OCI-LY7 (cell line): Measurements from ENCODE around the gene OLFML3. TPM values are rescaled to one million over a fixed set of nuclear protein-coding genes. Genes with fewer than 3 reads are reported as not detected.

ENCODE experiments used
- BruUV-seq: library from RNA; stranded (reverse); fragments of 400-500 nt; replicated peaks from 2 replicates; lab custom pipeline; 2021; lab: Mats Ljungman, UMichigan
- CTCF ChIA-PET: fragments of 300-600 bp; sonication (Branson Sonifier 250); formaldehyde crosslinking; loops from one replicate; lab custom pipeline; 2022; ENCODE audit warnings: antibody characterized with exemption; ENCODE audit not compliant: unreplicated experiment; lab: Charles Lee
- POLR2A ChIA-PET: fragments of 300-600 bp; sonication (Branson Sonifier 250); formaldehyde crosslinking; loops from one replicate; lab custom pipeline; 2022; ENCODE audit warnings: antibody characterized with exemption; lab: Charles Lee
- DNase-seq: peaks from one replicate; pipeline ENCODE4 v3.0.0-alpha.2; 2015; ENCODE audit warnings: low spot score
- H2AFZ ChIP-seq: fragments of 200-600 bp; sonication (generic), shearing (Covaris generic); 2 replicates; pipeline ENCODE4 v1.6.1; 2014; ENCODE audit warnings: mild to moderate bottlenecking, antibody characterized with exemption, low read length, moderate library complexity
- H3K27ac ChIP-seq: fragments of 200-600 bp; sonication (generic); 2 replicates; pipeline ENCODE4 v1.5.1; 2014; ENCODE audit warnings: mixed run types, low read depth, mild to moderate bottlenecking, moderate library complexity, low read length, inconsistent platforms; ENCODE audit not compliant: poor library complexity, severe bottlenecking
- H3K36me3 ChIP-seq: fragments of 200-600 bp; sonication (generic); 2 replicates; pipeline ENCODE4 v1.6.1; 2014; ENCODE audit warnings: mild to moderate bottlenecking, antibody characterized with exemption, low read length, moderate library complexity, mixed read lengths; ENCODE audit not compliant: insufficient read depth
- H3K4me1 ChIP-seq: fragments of 200-600 bp; sonication (generic); 2 replicates; pipeline ENCODE4 v1.5.1; 2014; ENCODE audit warnings: mild to moderate bottlenecking, low read length; ENCODE audit not compliant: insufficient read depth, poor library complexity, severe bottlenecking
- H3K4me2 ChIP-seq: fragments of 200-600 bp; sonication (generic); 2 replicates; pipeline ENCODE4 v1.6.1; 2014; ENCODE audit warnings: mild to moderate bottlenecking, low read length
- H3K4me3 ChIP-seq: fragments of 200-600 bp; sonication (generic); 2 replicates; pipeline ENCODE4 v1.5.1; 2014; ENCODE audit warnings: mild to moderate bottlenecking, low read depth, low read length; ENCODE audit not compliant: poor library complexity, severe bottlenecking
- H3K79me2 ChIP-seq: fragments of 200-600 bp; sonication (generic); 2 replicates; pipeline ENCODE4 v1.6.1; 2016; ENCODE audit warnings: low read depth, mild to moderate bottlenecking, low read length, moderate library complexity, mixed read lengths; ENCODE audit not compliant: insufficient read depth
- H3K9me2 ChIP-seq: fragments of 200-600 bp; sonication (generic); 2 replicates; pipeline ENCODE4 v1.6.1; 2016; ENCODE audit warnings: mild to moderate bottlenecking, low read length, mixed read lengths; ENCODE audit not compliant: insufficient read depth
- H3K9me3 ChIP-seq: fragments of 200-600 bp; sonication (generic); 2 replicates; pipeline ENCODE4 v1.6.1; 2014; ENCODE audit warnings: mild to moderate bottlenecking, mixed run types, low read length, mixed read lengths
- H4K20me1 ChIP-seq: fragments of 200-600 bp; sonication (generic); 2 replicates; pipeline ENCODE4 v1.6.1; 2014; ENCODE audit warnings: mild to moderate bottlenecking, antibody characterized with exemption, low read length, moderate library complexity, mixed read lengths; ENCODE audit not compliant: insufficient read depth
- CTCF ChIP-seq: fragments of 200-600 bp; sonication (generic); conservative IDR thresholded peaks from 2 replicates; pipeline ENCODE4 v1.5.1; 2014; ENCODE audit warnings: mild to moderate bottlenecking, antibody characterized with exemption, low read length, moderate library complexity, mixed read lengths
- EZH2phosphoT487 ChIP-seq: fragments of 200-600 bp; sonication (generic); IDR thresholded peaks from 2 replicates; pipeline ENCODE4 v1.6.1; 2018; ENCODE audit warnings: low read depth, borderline replicate concordance, mild to moderate bottlenecking, mixed run types, antibody characterized with exemption, low read length, moderate library complexity, mixed read lengths
- intact Hi-C: fragments of 100-400 bp; cut with micrococcal nuclease; formaldehyde crosslinking; loops from one replicate; pipeline ENCODE4 v1.10.0; 2022; ENCODE audit not compliant: unreplicated experiment
- total RNA-seq, 2 experiments: library from RNA; depleted of rRNA in 1 of 2; stranded (reverse); fragments of >200 nt in 1 of 2; shearing (Covaris generic) in 1 of 2; gene quantifications; 2 replicates each; pipeline ENCODE4 v1.2.3, GENCODE V29; 2014 to 2022

The OLFML3 gene
- total RNA-seq, 2 experiments from 2014 or later: 0.34 to 0.44 TPM

- H3K27ac ChIP-seq: no peak overlapping the region
- ChIA-PET POLR2A (no interaction called here), CTCF (no interaction called here)
- no peaks in the 10 kb centered on the region for H3K36me3 ChIP-seq
- no peak overlapping the region for H3K4me2 ChIP-seq
- H4K20me1 ChIP-seq: no peaks in the 10 kb centered on the region
- TF ChIP-seq CTCF (no peak), EZH2phosphoT487 (no peak)
- no peaks in the 10 kb centered on the region for H3K9me2 ChIP-seq
- no peaks in the 10 kb centered on the region for H3K4me1 ChIP-seq
- no peak for DNase-seq
- intact Hi-C loops: no loop called here
- no peak overlapping the region for H2AFZ ChIP-seq
- peaks cover 14% of the 10 kb centered on the region; the same call in 1 of the 2 replicates for H3K9me3 ChIP-seq
- BruUV-seq: no TSS peak
- no peak overlapping the region for H3K4me3 ChIP-seq
- no peaks in the 10 kb centered on the region for H3K79me2 ChIP-seq
Observed at GRCh38 chr1:113999799-114000198, 20.5 kb downstream of the OLFML3 start.

DNA sequence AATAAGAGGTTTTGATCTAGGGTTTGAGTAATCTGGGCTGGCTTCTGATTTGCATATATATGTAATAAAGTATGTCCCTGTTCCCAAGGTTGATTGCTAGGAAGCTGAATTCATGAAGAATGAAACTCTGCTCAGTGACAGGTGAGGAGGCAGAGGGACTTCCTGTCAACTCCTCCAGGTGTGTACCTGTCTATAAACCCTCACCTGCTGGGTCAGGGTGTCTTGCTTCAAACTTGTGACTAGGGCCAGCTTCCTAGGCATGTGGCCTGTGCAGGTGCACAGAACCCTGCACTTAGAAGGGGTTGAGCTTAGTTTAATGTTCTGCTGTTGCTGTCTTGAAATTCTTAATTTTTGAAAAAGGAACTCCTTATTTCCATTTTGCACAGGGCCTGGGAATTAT lies 21.1 kb downstream of the OLFML3 start:
- Histone ChIP-seq H3K9me2 (no peaks in the 10 kb centered on the region), H3K36me3 (no peaks in the 10 kb centered on the region), H3K79me2 (no peaks in the 10 kb centered on the region), H3K9me3 (peaks cover 11% of the 10 kb centered on the region; the same call in 1 of the 2 replicates), H3K4me2 (no peak overlapping the region), H3K27ac (no peak overlapping the region), H2AFZ (no peak overlapping the region), H3K4me1 (no peaks in the 10 kb centered on the region), H4K20me1 (no peaks in the 10 kb centered on the region), H3K4me3 (no peak overlapping the region)
- CTCF ChIA-PET: no interaction called here
- intact Hi-C loops: no loop called here
- no peak for DNase-seq
- TF ChIP-seq CTCF (no peak), EZH2phosphoT487 (no peak)
- POLR2A ChIA-PET: no interaction called here
- BruUV-seq: no TSS peak

DNA sequence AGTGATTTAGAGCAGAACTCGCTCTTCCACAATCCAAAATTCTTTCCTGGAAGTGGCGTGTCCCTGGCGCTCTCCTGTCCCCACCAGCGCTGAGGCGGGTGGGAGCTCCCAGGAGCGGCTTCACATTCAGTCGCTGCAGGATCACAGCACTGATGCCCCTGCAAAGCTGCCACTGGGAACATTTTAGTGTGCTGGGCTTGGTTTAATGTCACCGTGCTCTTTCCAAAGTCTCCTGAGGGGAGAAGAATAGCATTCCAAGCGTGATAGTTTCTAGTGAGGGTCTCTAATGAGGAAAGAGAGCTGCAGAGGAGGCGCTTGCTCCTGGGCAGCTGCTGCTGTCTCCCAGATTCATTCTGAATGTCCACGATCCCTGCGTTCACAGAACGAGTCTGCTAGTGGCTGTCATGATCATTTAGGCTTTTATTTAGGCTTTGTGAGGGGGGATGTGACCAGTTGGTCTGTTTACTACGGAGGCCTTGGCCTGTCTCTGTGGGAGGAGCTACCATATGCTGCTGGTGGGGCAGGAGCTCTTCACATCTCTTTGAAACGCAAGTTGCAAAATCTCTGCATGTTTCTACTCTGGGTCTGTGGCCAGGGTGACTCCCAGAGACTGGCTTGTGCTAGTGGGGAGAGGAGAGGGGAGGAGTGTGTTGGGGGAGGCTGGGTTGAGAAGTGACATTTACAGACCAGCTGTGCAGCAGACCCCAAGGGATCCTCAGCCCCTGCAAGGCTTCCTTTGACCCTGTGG lies 23.4 kb downstream of the OLFML3 start:
- BruUV-seq: no TSS peak
- POLR2A ChIA-PET: interaction anchor here (0.7 kb wide), 1 partner anchor 776 kb away, joined by 3 read pairs; no protein-coding TSS in a partner anchor

More for the DNA sequence above, 23.4 kb downstream of the OLFML3 start:
- TF ChIP-seq EZH2phosphoT487 (no peak), CTCF (no peak)
- no peaks in the 10 kb centered on the region for H3K9me2 ChIP-seq
- intact Hi-C loops: no loop called here
- H3K4me1 ChIP-seq: no peaks in the 10 kb centered on the region
- CTCF ChIA-PET: no interaction called here
- H2AFZ ChIP-seq: no peak overlapping the region
- H3K9me3 ChIP-seq: no peaks in the 10 kb centered on the region
- no peaks in the 10 kb centered on the region for H4K20me1 ChIP-seq
- DNase-seq: no peak
- H3K4me2 ChIP-seq: no peak overlapping the region
- no peak overlapping the region for H3K27ac ChIP-seq
- H3K36me3 ChIP-seq: no peaks in the 10 kb centered on the region
- H3K79me2 ChIP-seq: no peaks in the 10 kb centered on the region
- no peak overlapping the region for H3K4me3 ChIP-seq
